Measurements from ENCODE around the gene SCAMP5. TPM values are rescaled to one million over a fixed set of nuclear protein-coding genes. Genes with fewer than 3 reads are reported as not detected.

SCAMP5 gene
- total RNA-seq, 2 donors from 2014 or later = 21.9 to 33.5 TPM

GRCh38 chr15:74960995-74961588 lies 34.3 kb upstream of the SCAMP5 start:
- Mint-ChIP-seq H3K27me3 (ENCODE audit: insufficient read depth) (peaks cover 63% of the 10 kb centered on the region), H3K4me3 (no peak overlapping the region), H3K27ac (no peak overlapping the region), H3K9me3 (no peaks in the 10 kb centered on the region), H3K4me1 (peaks cover 17% of the 10 kb centered on the region), H3K36me3 (ENCODE audit: low read depth) (no peaks in the 10 kb centered on the region)
- Histone ChIP-seq H3K4me1 (ENCODE audit: control insufficient read depth, insufficient read depth, low read length) (no peaks in the 10 kb centered on the region), H3K4me3 (ENCODE audit: low read length) (no peak overlapping the region), H3K36me3 (ENCODE audit: control insufficient read depth, insufficient read depth, low read length) (no peaks in the 10 kb centered on the region), H3K9me3 (ENCODE audit: control insufficient read depth, low read length) (no peaks in the 10 kb centered on the region), H3K27ac (ENCODE audit: low read depth, low read length) (no peak overlapping the region), H3K9ac (ENCODE audit: extremely low read depth, low read length, poor library complexity, severe bottlenecking) (no peak overlapping the region), H3K27me3 (ENCODE audit: control insufficient read depth, insufficient read depth, low read length, poor library complexity, severe bottlenecking) (peaks cover 57% of the 10 kb centered on the region)
- no peak for TF ChIP-seq CTCF (conservative IDR thresholded peaks at IDR 0.05)
- no peak for DNase-seq
- WGBS, 2 experiments (ENCODE audit: insufficient coverage in 1 of 2, insufficient read length in 1 of 2) = 89 to 100% methylated on average over 2 to 3 of the region's 3 CpGs

- no peaks in the 10 kb centered on the region for H3K9me3 Mint-ChIP-seq
- H3K27ac ChIP-seq (ENCODE audit: low read depth, low read length) = no peak overlapping the region
- no peak overlapping the region for H3K4me3 Mint-ChIP-seq
- H3K27me3 Mint-ChIP-seq (ENCODE audit: insufficient read depth) = peaks cover 61% of the 10 kb centered on the region
- H3K9ac ChIP-seq (ENCODE audit: extremely low read depth, low read length, poor library complexity, severe bottlenecking) = no peak overlapping the region
- no peaks in the 10 kb centered on the region for H3K36me3 ChIP-seq (ENCODE audit: control insufficient read depth, insufficient read depth, low read length)
- no peak for DNase-seq
- H3K27me3 ChIP-seq (ENCODE audit: control insufficient read depth, insufficient read depth, low read length, poor library complexity, severe bottlenecking) = peaks cover 57% of the 10 kb centered on the region
- no peak for TF ChIP-seq CTCF (conservative IDR thresholded peaks at IDR 0.05)
- H3K4me3 ChIP-seq (ENCODE audit: low read length) = no peak overlapping the region
- no peaks in the 10 kb centered on the region for H3K4me1 ChIP-seq (ENCODE audit: control insufficient read depth, insufficient read depth, low read length)
- H3K9me3 ChIP-seq (ENCODE audit: control insufficient read depth, low read length) = no peaks in the 10 kb centered on the region
- peaks cover 17% of the 10 kb centered on the region for H3K4me1 Mint-ChIP-seq
- WGBS, 2 experiments (ENCODE audit: insufficient coverage in 1 of 2, insufficient read length in 1 of 2) = 91 to 100% methylated on average over 4 to 5 of the region's 5 CpGs
- H3K36me3 Mint-ChIP-seq (ENCODE audit: low read depth) = no peaks in the 10 kb centered on the region
- H3K27ac Mint-ChIP-seq = no peak overlapping the region
Observed at GRCh38 chr15:74961616-74962015, 33.7 kb upstream of the SCAMP5 start.

- DNase-seq = no peak
- H3K4me1 ChIP-seq (ENCODE audit: control insufficient read depth, insufficient read depth, low read length) = no peaks in the 10 kb centered on the region
- H3K27ac ChIP-seq (ENCODE audit: low read depth, low read length) = no peak overlapping the region
- H3K9me3 ChIP-seq (ENCODE audit: control insufficient read depth, low read length) = no peaks in the 10 kb centered on the region
- no peak overlapping the region for H3K9ac ChIP-seq (ENCODE audit: extremely low read depth, low read length, poor library complexity, severe bottlenecking)
- Mint-ChIP-seq H3K9me3 (no peaks in the 10 kb centered on the region), H3K4me3 (no peak overlapping the region), H3K27me3 (ENCODE audit: insufficient read depth) (peaks cover 58% of the 10 kb centered on the region), H3K36me3 (ENCODE audit: low read depth) (no peaks in the 10 kb centered on the region), H3K4me1 (peaks cover 17% of the 10 kb centered on the region), H3K27ac (no peak overlapping the region)
- H3K27me3 ChIP-seq (ENCODE audit: control insufficient read depth, insufficient read depth, low read length, poor library complexity, severe bottlenecking) = peaks cover 53% of the 10 kb centered on the region
- no peak for TF ChIP-seq CTCF (conservative IDR thresholded peaks at IDR 0.05)
- WGBS, 2 experiments (ENCODE audit: insufficient coverage in 1 of 2, insufficient read length in 1 of 2) = 89 to 93% methylated on average over 6 to 8 of the region's 8 CpGs
- no peaks in the 10 kb centered on the region for H3K36me3 ChIP-seq (ENCODE audit: control insufficient read depth, insufficient read depth, low read length)
- no peak overlapping the region for H3K4me3 ChIP-seq (ENCODE audit: low read length)
Observed at GRCh38 chr15:74962219-74962618, 33.1 kb upstream of the SCAMP5 start.

Measured in endodermal cell (in vitro differentiated cells).